HepG2 (cell line): Measurements from ENCODE around the gene KRTCAP2. TPM values are rescaled to one million over a fixed set of nuclear protein-coding genes. Genes with fewer than 3 reads are reported as not detected.

Experiments
- AFF4 ChIP-seq: sonication (generic); formaldehyde crosslinking; IDR thresholded peaks from 2 replicates; pipeline ENCODE4 v1.4.0; 2020; ENCODE audit warnings: missing genetic modification reagents
- HIVEP1 ChIP-seq: sonication (generic); formaldehyde crosslinking; IDR thresholded peaks from 2 replicates; pipeline ENCODE4 v1.4.0; 2020; ENCODE audit warnings: mild to moderate bottlenecking, missing genetic modification reagents
- IKZF5 ChIP-seq: IDR thresholded peaks from 2 replicates; pipeline ENCODE4 v1.6.1; 2018; ENCODE audit warnings: missing genetic modification reagents, mild to moderate bottlenecking, missing compliant biosample characterization
- MYNN ChIP-seq: sonication (generic); formaldehyde crosslinking; IDR thresholded peaks from 2 replicates; pipeline ENCODE4 v1.4.0; 2020; ENCODE audit warnings: mild to moderate bottlenecking, low read depth, missing genetic modification reagents
- MYPOP ChIP-seq: sonication (generic); formaldehyde crosslinking; IDR thresholded peaks from 2 replicates; pipeline ENCODE4 v1.8.1; 2023; ENCODE audit warnings: mild to moderate bottlenecking, moderate library complexity, missing genetic modification reagents
- SPEN ChIP-seq: sonication (generic); formaldehyde crosslinking; IDR thresholded peaks from 2 replicates; pipeline ENCODE4 v1.5.1; 2020; ENCODE audit warnings: low read depth, mild to moderate bottlenecking, missing genetic modification reagents
- TFE3 ChIP-seq: IDR thresholded peaks from 2 replicates; pipeline ENCODE4 v1.6.1; 2016
- ZNF333 ChIP-seq: sonication (generic); formaldehyde crosslinking; IDR thresholded peaks from 2 replicates; pipeline ENCODE4 v1.4.0; 2020; ENCODE audit warnings: mild to moderate bottlenecking, missing genetic modification reagents, borderline replicate concordance
- ZNF713 ChIP-seq: sonication (generic); formaldehyde crosslinking; IDR thresholded peaks from 2 replicates; pipeline ENCODE4 v1.4.0; 2020; ENCODE audit warnings: mild to moderate bottlenecking, missing genetic modification reagents
- polyA plus RNA-seq, 8 experiments: library from polyadenylated mRNA; depleted of rRNA in 3 of 8; stranded (reverse) in 7 of 8; unstranded in 1 of 8; fragments of >200 nt; fragmentation: Illumina TruSeq in 4 of 8; extraction: Trizol in 4 of 8; gene quantifications; 2 replicates each; pipeline versions ENCODE4 v1.2.1 to v1.2.3, GENCODE V29; 2011 to 2016; ENCODE audit warnings: low read depth in 4 of 8, missing spikeins in 1 of 8, mixed read lengths in 1 of 8; ENCODE audit not compliant: insufficient read depth in 1 of 8
- total RNA-seq, 5 experiments: library from RNA; depleted of rRNA; stranded (reverse); fragments of >200 nt; fragmentation: Illumina TruSeq; extraction: Trizol; gene quantifications; 2 replicates each; pipeline ENCODE4 v1.2.3, GENCODE V29; 2016; ENCODE audit warnings: low read depth in 1 of 5
- TF ChIP-seq, protein P1 (sequence below): IDR thresholded peaks from 2 replicates; pipeline ENCODE4 v1.6.1; 2016; ENCODE audit warnings: missing biosample characterization, missing genetic modification reagents, low read depth
- TF ChIP-seq, protein P2 (sequence below): sonication (generic); formaldehyde crosslinking; conservative IDR thresholded peaks from 2 replicates; pipeline ENCODE4 v1.8.0; 2022; ENCODE audit warnings: low read depth, missing genetic modification reagents
- TF ChIP-seq, protein P3 (sequence below): IDR thresholded peaks from 2 replicates; pipeline ENCODE4 v1.6.1; 2016; ENCODE audit warnings: missing genetic modification reagents, missing compliant biosample characterization
- TF ChIP-seq, protein P4 (sequence below): sonication (generic); formaldehyde crosslinking; IDR thresholded peaks from 2 replicates; pipeline ENCODE4 v1.4.0; 2020; ENCODE audit warnings: missing genetic modification reagents, borderline replicate concordance

KRTCAP2 gene
- total and polyA plus RNA-seq, 2 of the 13 experiments (the other 11 are each of a cell fraction or from before 2014, with no cell fraction given) = 77.3 to 79.4 TPM

GRCh38 chr1:155167166-155168104 is 5.7 kb downstream of the KRTCAP2 start (continued):
- TF ChIP-seq AFF4 (CRISPR knock-in tag) (no peak), MYNN (no peak), ZNF713 (CRISPR knock-in tag) (peak; percentile 11; the same call in 1 of the 2 replicates), ZNF333 (CRISPR knock-in tag) (0 out of 2 replicates have a peak, but pooled peaks have one; percentile 1), SPEN (CRISPR knock-in tag) (no peak), TFE3 (no peak), IKZF5 (CRISPR knock-in tag) (peak; percentile 41; the same call in 1 of the 2 replicates), MYPOP (CRISPR knock-in tag) (0 out of 2 replicates have a peak, but pooled peaks have one; percentile 29), HIVEP1 (peak; percentile 39; the same call in 1 of the 2 replicates)
- TF ChIP-seq, protein P1, sequence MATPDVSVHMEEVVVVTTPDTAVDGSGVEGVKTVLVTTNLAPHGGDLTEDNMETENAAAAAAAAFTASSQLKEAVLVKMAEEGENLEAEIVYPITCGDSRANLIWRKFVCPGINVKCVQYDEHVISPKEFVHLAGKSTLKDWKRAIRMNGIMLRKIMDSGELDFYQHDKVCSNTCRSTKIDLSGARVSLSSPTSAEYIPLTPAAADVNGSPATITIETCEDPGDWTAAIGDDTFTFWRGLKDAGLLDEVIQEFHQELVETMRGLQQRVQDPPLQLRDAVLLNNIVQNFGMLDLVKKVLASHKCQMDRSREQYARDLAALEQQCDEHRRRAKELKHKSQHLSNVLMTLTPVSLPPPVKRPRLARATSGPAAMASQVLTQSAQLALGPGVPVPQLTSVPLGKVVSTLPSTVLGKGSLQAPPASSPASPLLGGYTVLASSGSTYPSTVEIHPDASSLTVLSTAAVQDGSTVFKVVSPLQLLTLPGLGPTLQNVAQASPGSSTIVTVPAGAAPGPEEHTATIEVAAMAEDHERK (CRISPR knock-in tag) = no peak
- TF ChIP-seq, protein P2, sequence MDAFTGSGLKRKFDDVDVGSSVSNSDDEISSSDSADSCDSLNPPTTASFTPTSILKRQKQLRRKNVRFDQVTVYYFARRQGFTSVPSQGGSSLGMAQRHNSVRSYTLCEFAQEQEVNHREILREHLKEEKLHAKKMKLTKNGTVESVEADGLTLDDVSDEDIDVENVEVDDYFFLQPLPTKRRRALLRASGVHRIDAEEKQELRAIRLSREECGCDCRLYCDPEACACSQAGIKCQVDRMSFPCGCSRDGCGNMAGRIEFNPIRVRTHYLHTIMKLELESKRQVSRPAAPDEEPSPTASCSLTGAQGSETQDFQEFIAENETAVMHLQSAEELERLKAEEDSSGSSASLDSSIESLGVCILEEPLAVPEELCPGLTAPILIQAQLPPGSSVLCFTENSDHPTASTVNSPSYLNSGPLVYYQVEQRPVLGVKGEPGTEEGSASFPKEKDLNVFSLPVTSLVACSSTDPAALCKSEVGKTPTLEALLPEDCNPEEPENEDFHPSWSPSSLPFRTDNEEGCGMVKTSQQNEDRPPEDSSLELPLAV = no peak
- TF ChIP-seq, protein P3, sequence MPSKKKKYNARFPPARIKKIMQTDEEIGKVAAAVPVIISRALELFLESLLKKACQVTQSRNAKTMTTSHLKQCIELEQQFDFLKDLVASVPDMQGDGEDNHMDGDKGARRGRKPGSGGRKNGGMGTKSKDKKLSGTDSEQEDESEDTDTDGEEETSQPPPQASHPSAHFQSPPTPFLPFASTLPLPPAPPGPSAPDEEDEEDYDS (CRISPR knock-in tag) = peak; percentile 38; the same call in 1 of the 2 replicates
- TF ChIP-seq, protein P4, sequence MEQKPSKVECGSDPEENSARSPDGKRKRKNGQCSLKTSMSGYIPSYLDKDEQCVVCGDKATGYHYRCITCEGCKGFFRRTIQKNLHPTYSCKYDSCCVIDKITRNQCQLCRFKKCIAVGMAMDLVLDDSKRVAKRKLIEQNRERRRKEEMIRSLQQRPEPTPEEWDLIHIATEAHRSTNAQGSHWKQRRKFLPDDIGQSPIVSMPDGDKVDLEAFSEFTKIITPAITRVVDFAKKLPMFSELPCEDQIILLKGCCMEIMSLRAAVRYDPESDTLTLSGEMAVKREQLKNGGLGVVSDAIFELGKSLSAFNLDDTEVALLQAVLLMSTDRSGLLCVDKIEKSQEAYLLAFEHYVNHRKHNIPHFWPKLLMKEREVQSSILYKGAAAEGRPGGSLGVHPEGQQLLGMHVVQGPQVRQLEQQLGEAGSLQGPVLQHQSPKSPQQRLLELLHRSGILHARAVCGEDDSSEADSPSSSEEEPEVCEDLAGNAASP (CRISPR knock-in tag) = peak; percentile 42; the same call in 1 of the 2 replicates
